Right lobe of liver (tissue), 6 donors: Measurements from ENCODE around the gene MBD6. TPM values are rescaled to one million over a fixed set of nuclear protein-coding genes. Genes with fewer than 3 reads are reported as not detected.
A peak's percentile ranks its signal among the peaks of the same experiment; 100 is the strongest.
"Not testable (repeated sequence)": the region's sequence is repeated elsewhere in the genome, so short reads cannot be mapped to it uniquely, and the experiment has no call there.

Source experiments
- ATAC-seq, 4 donors: fragments of 200-7000 bp; cut with Tn5 transposase; one replicate each; pipeline ENCODE4 v1.9.1; 2020; ENCODE audit warnings: mild to moderate bottlenecking in 4 of 4, moderate library complexity in 4 of 4
- DNase-seq, 3 donors: peaks; one replicate each; pipeline ENCODE4 v3.0.0-alpha.2; 2020
- H3K27ac ChIP-seq, 3 donors: fragments of 200-600 bp; one replicate each; pipeline ENCODE4 v1.8.0; 2022
- H3K27me3 ChIP-seq, 2 donors: fragments of 200-600 bp; one replicate each; pipeline ENCODE4 v1.8.0; 2022
- H3K36me3 ChIP-seq, 4 donors: fragments of 200-600 bp; sonication (generic) in 1 of 4; one replicate each; pipeline versions ENCODE4 v1.5.1 to v1.8.0; 2017 to 2022; ENCODE audit warnings: control low read depth in 1 of 4
- H3K4me1 ChIP-seq, 4 donors: fragments of 200-600 bp; sonication (generic) in 1 of 4; one replicate each; pipeline versions ENCODE4 v1.5.1 to v1.8.0; 2017 to 2022; ENCODE audit warnings: control low read depth in 1 of 4
- H3K4me3 ChIP-seq, 3 donors: fragments of 200-600 bp; one replicate each; pipeline ENCODE4 v1.8.0; 2022
- H3K9me3 ChIP-seq, 4 donors: fragments of 200-600 bp; sonication (generic) in 1 of 4; one replicate each; pipeline versions ENCODE4 v1.5.1 to v1.8.0; 2017 to 2022; ENCODE audit warnings: control low read depth in 1 of 4
- POLR2A ChIP-seq: fragments of 450-650 bp; IDR thresholded peaks from one replicate; pipeline ENCODE4 v1.6.1; 2017; ENCODE audit warnings: antibody characterized with exemption, mild to moderate bottlenecking
- WGBS: methylation state at CpG from one replicate; pipeline ENCODE4 v1.1.6; 2018; ENCODE audit warnings: low coverage, low lambda C conversion rate; ENCODE audit not compliant: insufficient coverage; ENCODE audit errors: missing lambda C conversion rate; 5-methylcytosine and 5-hydroxymethylcytosine counted together
- intact Hi-C, 2 donors: fragments of 100-400 bp; cut with DNase I; formaldehyde crosslinking; loops; one replicate each; pipeline versions ENCODE4 v1.11.2 to v1.14.1; 2022
- total RNA-seq, 6 experiments: library from RNA; depleted of rRNA in 2 of 6; stranded (reverse); fragments of >200 nt in 2 of 6; fragmentation: NEBNext Ultra II Directional in 3 of 6; extraction: Animal tissue kit (Norgen Biotek cat#: 25700) in 3 of 6; gene quantifications; one replicate each; pipeline versions ENCODE4 v1.1.0 to v1.2.4, GENCODE V29; 2016 to 2023
- TF ChIP-seq, protein P1 (sequence below), 4 donors: fragments of 200-600 bp in 3 of 4; fragments of 450-650 bp in 1 of 4; IDR thresholded peaks; one replicate each; pipeline versions ENCODE4 v1.5.1 to v1.8.0; 2016 to 2022; ENCODE audit warnings: antibody characterized with exemption in 4 of 4, mild to moderate bottlenecking in 2 of 4
- donor health status: DM: no; HTN: yes; CAD: no.
- donor health status: DM: no; HTN: no; CAD: no.
- donor health status: DM: no; HTN: no; CAD: no.
- donor health status: DM: no; HTN: yes; CAD: no.
- donor health status: DM: no; HTN: yes; CAD: no.

MBD6 gene
- total RNA-seq, 6 experiments from 2014 or later, result 7.4 to 61.1 (median 39.3) TPM

DNA sequence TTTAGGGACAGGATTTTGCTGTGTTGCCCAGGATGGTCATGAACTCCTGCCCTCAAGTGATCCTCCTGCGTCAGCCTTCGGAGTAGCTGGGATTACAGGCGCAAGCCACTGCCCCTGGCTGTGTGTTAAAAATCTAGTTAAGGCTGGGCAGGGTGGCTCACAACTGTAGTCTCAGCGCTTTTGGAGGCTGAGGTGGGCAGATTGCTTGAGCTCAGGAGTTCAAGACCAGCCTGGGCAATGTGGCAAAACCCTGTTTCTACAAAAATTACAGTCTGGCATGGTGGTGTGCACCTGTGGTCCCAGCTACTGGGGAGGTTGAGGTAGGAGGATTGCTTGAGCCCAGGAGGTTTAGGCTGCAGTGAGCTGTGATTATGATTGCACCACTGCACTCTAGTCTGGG, 11.5 kb upstream of the MBD6 start:
- H3K27ac ChIP-seq, result no peak overlapping the region
- intact Hi-C loops, result no loop called here
- H3K27me3 ChIP-seq, result no peaks in the 10 kb centered on the region
- no peaks in the 10 kb centered on the region for H3K4me1 ChIP-seq
- H3K9me3 ChIP-seq, result no peaks in the 10 kb centered on the region
- ATAC-seq, result no peak
- no peak overlapping the region for H3K4me3 ChIP-seq
- WGBS, result 83% methylated on average over 1 of the region's 4 CpGs
- no peak for DNase-seq
- TF ChIP-seq, protein P1, sequence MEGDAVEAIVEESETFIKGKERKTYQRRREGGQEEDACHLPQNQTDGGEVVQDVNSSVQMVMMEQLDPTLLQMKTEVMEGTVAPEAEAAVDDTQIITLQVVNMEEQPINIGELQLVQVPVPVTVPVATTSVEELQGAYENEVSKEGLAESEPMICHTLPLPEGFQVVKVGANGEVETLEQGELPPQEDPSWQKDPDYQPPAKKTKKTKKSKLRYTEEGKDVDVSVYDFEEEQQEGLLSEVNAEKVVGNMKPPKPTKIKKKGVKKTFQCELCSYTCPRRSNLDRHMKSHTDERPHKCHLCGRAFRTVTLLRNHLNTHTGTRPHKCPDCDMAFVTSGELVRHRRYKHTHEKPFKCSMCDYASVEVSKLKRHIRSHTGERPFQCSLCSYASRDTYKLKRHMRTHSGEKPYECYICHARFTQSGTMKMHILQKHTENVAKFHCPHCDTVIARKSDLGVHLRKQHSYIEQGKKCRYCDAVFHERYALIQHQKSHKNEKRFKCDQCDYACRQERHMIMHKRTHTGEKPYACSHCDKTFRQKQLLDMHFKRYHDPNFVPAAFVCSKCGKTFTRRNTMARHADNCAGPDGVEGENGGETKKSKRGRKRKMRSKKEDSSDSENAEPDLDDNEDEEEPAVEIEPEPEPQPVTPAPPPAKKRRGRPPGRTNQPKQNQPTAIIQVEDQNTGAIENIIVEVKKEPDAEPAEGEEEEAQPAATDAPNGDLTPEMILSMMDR (IDR thresholded peaks at IDR 0.05), result no peak
- no peak for TF ChIP-seq POLR2A
- H3K36me3 ChIP-seq, result peaks cover 6 to 53% (median 24%) of the 10 kb centered on the region in 4 donors

DNA sequence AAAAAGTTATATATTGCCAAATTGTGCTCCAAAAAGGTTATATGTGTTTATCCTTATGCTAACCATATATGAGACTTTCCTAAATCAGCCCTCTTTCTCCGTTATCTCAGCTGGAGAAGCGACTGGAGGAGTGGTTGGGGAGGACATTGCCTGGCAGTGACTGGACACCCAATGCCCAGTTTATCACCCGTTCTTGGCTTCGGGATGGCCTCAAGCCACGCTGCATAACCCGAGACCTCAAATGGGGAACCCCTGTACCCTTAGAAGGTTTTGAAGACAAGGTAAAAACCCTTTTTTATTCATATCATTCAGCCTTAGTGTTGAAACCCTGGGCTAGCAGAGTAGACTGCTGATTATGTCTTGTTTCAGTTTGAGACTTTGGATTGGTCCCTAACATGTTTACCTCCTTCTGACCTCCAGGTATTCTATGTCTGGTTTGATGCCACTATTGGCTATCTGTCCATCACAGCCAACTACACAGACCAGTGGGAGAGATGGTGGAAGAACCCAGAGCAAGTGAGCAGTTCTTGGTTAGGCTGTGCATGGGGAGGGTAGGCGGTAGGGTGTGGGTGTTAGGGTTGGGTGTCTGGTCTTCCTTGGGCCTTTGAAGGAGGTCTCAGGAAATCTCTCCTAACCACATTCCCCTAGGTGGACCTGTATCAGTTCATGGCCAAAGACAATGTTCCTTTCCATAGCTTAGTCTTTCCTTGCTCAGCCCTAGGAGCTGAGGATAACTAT, 10.9 kb upstream of the MBD6 start:
- H3K9me3 ChIP-seq, result no peaks in the 10 kb centered on the region
- H3K36me3 ChIP-seq, result peaks cover 12 to 56% (median 26%) of the 10 kb centered on the region in 4 donors
- no peak overlapping the region for H3K4me3 ChIP-seq
- H3K27me3 ChIP-seq, result no peaks in the 10 kb centered on the region
- ATAC-seq, result no peak
- no peaks in the 10 kb centered on the region for H3K4me1 ChIP-seq
- WGBS, result 90% methylated on average over 6 of the region's 7 CpGs
- intact Hi-C loops, result no loop called here
- H3K27ac ChIP-seq, result no peak overlapping the region
- TF ChIP-seq, protein P1 (IDR thresholded peaks at IDR 0.05), result no peak
- no peak for TF ChIP-seq POLR2A
- DNase-seq, result no peak

DNA sequence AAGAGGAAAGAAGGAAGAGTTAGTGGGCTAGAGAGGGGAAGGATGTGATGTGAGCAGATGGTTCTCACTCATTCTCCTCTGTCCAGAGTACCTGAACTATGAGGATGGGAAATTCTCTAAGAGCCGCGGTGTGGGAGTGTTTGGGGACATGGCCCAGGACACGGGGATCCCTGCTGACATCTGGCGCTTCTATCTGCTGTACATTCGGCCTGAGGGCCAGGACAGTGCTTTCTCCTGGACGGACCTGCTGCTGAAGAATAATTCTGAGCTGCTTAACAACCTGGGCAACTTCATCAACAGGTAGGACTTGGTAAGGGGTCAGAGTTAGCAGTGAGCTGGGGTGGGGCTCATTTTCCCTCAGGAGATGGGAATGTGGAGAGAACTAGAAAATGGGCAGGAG, 10.0 kb upstream of the MBD6 start:
- H3K9me3 ChIP-seq, result no peaks in the 10 kb centered on the region
- no peak for TF ChIP-seq POLR2A
- TF ChIP-seq, protein P1 (IDR thresholded peaks at IDR 0.05), result no peak

DNA sequence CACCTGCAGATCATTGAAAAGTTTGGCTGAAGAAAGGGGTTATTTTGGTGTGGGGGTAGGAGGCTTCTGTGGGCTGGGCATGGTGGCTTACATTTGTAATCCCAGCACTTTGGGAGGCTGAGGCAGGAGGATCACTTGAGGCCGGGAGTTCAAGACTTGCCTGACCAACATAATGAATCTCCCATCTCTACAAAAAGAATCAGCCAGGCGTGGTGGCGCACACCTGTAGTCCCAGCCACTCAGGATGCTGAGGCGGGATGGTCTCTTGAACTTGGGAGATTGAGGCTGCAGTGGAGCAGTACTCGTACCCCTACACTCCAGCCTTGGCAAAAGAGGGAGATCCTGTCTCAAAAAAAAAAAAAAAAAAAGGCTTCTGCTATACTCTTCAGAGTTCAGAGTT, 9.4 kb upstream of the MBD6 start:
- no peaks in the 10 kb centered on the region for H3K9me3 ChIP-seq
- no peak for TF ChIP-seq POLR2A
- TF ChIP-seq, protein P1 (IDR thresholded peaks at IDR 0.05), result no peak
- no peaks in the 10 kb centered on the region for H3K27me3 ChIP-seq
- H3K4me3 ChIP-seq, result no peak overlapping the region
- 84% methylated on average over 5 of the region's 5 CpGs for WGBS
- no peak overlapping the region for H3K27ac ChIP-seq
- no peak for DNase-seq
- peaks cover 0 to 6% (median 0%) of the 10 kb centered on the region in 4 donors for H3K4me1 ChIP-seq
- H3K36me3 ChIP-seq, result peaks cover 18 to 69% (median 36%) of the 10 kb centered on the region in 4 donors
- no peak for ATAC-seq
- intact Hi-C loops, result no loop called here

More for the DNA sequence above, 10.0 kb upstream of the MBD6 start:
- Histone ChIP-seq H3K27ac (no peak overlapping the region), H3K4me1 (no peaks in the 10 kb centered on the region), H3K4me3 (no peak overlapping the region), H3K27me3 (no peaks in the 10 kb centered on the region), H3K36me3 (peaks cover 18 to 65% (median 33%) of the 10 kb centered on the region in 4 donors)
- ATAC-seq (peak in 1 of 4 donors; percentile 15), DNase-seq (no peak)
- intact Hi-C loops, result no loop called here
- WGBS, result 84% methylated on average over 6 of the region's 6 CpGs

DNA sequence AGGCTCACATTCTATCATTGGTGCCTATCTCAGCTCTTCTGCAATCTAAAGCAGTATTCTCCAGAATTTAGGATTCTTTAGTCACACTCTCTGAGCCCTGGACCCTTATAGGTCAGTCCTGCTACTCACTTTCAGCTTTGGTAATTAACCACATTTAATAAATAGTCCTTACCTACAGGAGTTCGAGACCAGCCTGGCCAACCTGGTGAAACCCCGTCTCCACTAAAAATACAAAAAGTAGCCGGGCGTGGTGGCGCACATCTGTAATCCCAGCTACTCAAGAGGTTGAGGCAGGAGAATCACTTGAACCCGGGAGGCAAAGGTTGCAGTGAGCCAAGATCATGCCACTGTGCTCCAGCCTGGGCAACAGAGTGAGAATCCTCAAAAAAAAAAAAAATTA, 8.9 kb upstream of the MBD6 start:
- H3K4me3 ChIP-seq, H3K27ac ChIP-seq, H3K4me1 ChIP-seq, ATAC-seq, H3K27me3 ChIP-seq, intact Hi-C loops, DNase-seq, H3K9me3 ChIP-seq: not testable (repeated sequence)
- peaks cover 18 to 69% (median 36%) of the 10 kb centered on the region in 4 donors for H3K36me3 ChIP-seq
- WGBS, result 96% methylated on average over 5 of the region's 6 CpGs

DNA sequence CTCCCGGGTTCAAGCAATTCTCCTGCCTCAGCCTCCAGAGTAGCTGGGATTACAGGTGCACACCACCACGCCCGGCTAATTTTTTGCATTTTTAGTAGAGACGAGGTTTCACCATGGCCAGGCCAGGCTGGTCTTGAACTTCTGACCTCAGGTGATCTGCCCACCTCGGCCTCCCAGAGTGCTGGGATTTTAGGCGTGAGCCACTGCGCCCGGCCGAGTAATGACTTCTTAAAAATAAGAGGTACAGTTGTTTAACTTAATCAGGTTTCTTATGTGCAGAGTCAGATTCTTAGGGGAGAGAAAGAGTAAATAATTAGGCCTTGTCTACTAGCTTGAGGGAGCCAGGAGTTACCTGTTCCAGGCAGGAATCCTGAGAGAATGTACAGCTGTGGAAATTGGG, 8.4 kb upstream of the MBD6 start:
- H3K27me3 ChIP-seq, H3K27ac ChIP-seq, ATAC-seq, intact Hi-C loops, H3K4me3 ChIP-seq, DNase-seq, H3K9me3 ChIP-seq: not testable (repeated sequence)
- 91% methylated on average over 7 of the region's 9 CpGs for WGBS
- H3K36me3 ChIP-seq, result peaks cover 18 to 65% (median 36%) of the 10 kb centered on the region in 4 donors
- peaks cover 0 to 15% (median 0%) of the 10 kb centered on the region in 4 donors for H3K4me1 ChIP-seq
